ENCODE results near the gene COA8. TPM values are rescaled to one million over a fixed set of nuclear protein-coding genes. Genes with fewer than 3 reads are reported as not detected.
A peak's percentile ranks its signal among the peaks of the same experiment; 100 is the strongest.
"Not testable (repeated sequence)": the region's sequence is repeated elsewhere in the genome, so short reads cannot be mapped to it uniquely, and the experiment has no call there.

Gene COA8
- polyA plus RNA-seq, 12 donors = 35.9 to 76.5 (median 53.0) TPM; not detected in 1

DNA sequence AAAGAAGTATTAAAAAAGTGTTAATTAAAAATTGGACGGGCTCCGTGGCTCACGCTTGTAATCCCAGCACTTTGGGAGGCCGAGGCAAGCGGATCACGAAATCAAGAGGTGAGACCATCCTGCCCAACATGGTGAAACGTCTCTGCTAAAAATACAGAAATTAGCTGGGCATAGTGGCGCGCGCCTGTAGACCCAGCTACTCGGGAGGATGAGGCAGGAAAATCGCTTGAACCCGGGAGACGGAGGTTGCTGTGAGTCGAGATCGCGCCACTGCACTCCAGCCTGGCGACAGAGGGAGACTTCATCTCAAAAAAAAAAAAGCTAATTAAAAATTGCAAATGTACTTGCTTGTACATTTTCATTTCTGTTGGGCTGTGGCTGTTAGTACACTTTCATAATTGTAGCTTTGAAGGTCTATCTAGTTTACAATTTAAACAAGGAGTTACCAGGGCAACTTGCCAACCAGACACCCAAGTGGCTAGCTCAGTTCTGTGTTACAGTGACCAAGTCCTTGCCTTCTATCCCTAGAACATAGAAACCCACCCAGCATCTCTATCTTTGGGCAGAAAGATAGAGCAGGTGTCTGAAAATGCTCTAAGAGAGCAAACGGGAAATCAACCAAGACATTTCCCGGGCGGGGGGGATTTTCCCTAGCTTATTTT, 1.2 kb downstream of the COA8 start:
- DNase-seq = no peak

DNA sequence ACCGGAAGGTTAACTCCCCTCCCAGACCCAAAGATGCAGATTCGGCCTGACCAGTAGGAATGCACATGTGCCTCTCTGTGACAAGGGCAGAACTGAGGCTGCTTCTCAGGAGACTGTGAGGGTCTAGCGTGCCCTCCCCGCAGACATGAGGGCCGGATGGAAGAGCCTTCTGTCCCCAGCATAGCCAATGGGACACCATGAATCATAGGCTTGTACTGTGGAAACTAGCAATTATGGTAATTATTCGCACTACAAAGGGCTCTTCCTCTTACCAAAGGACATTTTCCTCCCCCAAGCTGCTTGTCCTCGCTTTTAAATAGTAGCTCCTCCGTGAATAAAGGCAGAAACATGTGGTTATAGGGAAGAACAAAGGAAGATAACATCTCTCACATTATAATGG, 6.2 kb downstream of the COA8 start:
- DNase-seq = no peak

DNA sequence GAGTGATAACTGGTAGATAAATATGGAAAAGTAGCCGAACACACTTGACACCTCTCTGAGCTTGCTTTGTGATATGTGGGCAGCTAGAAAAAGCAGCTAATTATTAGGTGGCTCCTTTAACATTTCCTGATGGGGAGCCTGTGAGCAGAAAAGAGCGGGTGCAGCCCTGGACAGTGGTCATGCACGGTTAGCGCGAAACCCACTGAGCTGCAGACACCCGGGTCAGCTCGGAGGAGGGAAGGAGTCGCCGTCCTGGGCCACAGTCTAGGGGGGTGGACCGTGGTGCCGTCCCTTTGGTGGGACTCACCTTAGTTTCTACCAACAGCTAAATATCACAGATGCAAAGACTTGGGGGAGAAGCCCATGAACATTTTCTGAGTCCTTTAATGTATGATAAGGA, 6.6 kb downstream of the COA8 start:
- no peak for DNase-seq

DNA sequence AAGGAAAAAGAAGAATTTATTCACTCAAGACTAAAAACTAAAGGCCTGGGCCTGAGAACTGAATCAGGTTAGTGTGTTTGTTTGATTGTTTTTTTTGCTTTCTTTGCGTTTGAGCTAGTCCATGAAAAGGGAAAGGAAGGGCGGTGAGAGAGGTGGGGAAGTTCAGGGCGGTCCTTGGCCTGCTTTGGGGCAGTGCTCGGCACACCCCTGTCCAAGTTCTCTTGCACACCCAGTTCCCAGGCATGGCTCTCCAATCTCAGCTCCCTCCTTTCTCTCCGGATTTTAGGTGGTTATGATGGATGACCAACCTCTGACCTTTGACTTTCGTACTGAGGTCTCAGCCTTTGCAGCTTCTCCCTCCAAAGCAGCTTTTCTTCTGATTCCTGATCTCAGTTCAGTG, 11.3 kb downstream of the COA8 start:
- DNase-seq = no peak

DNA sequence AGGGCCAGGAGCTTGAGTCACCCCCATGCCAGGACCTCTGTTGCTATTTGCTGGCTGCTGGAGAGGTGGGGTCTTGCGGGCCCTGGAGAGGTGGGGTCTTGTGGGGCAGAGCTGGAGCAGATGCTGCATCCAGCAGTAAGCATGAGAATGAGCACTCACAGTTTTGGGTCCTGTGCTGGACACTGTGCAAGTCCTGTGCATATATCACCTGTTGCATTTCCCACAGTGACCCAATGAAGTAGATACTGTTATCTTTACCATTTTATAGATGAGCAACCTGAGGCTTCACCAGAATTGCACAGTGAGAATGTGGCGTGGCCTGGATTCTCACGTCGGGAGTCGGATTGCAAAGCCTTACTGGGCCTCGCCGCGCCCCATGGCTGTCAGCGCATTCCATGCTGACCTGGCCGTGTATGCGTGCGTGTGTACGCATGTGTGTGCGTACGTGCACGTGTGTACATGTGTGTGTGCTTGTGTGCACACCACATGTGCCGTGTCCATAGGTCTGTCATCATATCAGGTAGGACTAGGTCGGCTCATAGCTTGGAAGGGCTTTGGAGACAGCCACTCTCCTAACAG, 12.0 kb downstream of the COA8 start:
- no peak for DNase-seq

DNA sequence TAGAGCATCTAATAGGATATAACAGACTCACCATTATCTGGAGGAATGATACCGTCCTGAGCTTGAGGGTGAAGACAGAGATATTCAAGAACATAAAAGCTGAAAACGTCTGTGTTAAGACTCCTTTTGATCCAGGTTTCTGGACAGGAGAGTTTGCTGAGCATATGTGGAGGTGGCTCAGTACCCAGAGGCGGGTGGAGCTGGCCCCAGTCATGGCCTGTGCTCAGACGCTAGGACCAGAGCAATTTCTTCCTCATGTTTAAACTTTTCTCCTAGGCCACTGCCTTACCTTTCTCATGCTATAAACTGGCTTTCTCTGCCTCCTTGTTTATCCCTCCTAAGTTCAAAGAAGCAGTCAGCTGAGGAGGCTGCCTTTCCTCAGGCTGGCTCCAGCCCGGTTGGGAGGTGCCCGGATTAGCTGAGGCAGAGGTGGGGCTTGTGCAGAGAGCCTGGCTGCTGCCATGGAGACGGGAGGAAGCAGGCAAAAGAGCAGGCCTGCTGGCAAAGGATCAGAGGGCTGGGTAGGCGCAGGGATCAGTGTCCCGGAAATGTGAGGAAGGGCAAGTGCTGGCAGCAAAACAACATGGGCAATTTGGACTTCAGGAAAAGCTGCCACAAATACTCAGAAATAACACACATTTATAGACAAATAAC, 13.7 kb downstream of the COA8 start:
- DNase-seq = peak; percentile 57

DNA sequence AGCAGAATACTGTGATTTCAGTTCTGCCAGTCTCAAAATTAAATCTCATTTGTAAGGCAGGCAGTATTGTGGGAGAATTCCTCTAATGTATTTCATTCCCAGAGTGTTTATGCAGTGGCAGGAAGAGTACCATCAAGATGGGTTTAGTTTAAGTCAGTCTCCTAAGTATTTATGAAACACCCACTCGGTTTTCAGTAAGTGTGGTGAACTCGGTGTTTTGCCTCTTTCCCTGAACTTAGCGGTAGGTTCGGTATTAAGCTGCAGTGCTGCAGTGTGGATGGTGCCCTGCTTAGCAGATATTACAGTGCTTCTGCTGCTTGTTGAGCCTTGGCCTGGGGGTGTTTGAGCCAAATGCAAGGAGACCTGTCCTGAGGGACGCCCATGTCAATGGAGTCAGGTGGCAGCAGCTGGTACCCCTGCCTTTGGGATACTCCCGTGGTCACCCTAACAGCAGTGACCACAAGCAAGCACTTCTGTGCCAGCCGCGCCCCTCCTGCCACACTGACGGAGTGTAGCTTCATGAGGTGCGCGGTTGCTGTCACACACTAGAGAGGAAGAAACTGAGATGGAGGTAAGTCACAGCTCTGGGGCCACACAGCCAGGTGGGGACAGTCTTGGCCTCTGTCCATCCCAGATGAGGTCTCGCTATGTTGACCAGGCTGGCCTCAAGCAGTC, 15.8 kb downstream of the COA8 start:
- DNase-seq = no peak

DNA sequence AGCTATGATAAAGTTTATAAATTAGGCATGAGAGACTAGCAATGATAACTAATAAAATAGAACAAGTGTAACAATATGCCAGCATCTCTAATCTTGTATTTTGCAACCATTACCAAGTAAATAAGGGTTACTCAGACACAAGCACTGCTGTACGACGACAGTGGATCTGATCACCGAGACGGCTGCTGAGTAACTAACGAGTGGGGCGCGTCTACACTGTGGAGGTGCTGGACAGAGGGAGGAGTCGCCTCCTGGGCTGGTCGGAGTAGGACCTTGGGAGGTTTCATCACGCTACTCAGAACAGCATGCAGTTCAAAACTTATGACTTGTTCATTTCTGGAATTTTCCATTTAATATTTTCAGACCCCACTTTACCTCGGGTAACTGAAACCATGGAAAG, 18.4 kb downstream of the COA8 start:
- DNase-seq = no peak

DNA sequence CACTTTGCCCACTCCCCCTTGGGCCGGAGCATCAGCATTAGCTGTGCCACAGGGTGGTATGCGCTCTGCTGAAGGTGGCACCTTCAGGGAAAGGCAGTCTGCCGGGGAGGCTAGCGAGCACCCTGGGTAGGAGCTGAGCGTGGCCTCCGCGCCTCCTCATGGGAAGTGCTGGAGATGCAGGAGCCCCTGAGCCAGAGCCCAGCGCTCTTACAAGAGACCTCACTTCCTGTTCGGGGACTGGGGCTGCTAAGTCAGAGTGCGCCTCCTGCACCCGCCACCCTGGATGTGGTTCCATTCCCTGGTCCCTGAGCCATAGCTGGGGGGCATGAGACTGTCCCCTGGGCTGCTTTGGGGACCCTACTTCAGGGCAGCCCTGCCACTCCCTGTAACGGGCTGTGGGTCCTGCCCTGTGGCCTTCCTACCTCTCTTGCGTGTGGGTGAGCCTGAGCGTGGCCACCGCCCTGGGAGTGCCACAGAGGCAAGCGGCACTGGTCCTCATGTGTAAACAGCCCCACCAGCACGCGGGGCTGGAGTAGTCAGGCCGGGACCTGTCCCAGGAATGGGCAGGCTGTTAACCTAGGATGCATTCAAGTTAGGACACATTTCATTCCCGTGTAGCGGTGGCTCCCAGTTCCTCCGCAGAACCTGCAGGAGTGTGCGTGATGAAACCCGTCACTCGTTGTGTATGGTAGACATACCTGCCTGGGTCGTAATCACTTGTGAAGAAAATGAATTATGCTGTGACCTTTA, 19.4 kb downstream of the COA8 start:
- no peak for DNase-seq

DNA sequence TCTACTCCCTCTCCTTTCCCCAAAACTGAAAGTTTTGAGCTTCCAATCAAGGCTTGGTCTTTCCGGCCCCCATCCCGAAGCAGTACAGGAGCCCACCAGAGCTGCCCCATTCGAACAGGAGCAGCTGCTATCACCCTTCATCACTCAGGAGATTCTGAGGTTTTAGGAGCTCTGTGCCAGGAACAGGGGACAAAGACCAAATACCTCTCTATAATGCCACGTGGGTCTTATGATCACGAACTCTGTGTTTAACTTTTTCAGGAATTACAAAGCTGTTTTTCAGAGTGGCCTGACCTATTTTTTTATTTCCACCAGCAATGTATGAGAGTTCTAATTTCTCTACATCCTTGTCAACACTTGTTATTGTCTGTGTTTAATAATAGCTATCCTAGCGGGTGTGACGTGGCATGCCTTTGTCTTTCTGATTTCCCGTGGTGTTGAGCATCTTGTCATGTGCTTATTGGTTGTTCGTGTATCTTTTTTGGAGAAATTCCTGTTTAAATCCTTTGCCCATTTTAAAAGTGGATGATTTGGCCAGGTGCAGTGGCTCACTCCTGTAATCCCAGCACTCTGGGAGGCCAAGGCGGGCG, 21.7 kb downstream of the COA8 start:
- DNase-seq = no peak

DNA sequence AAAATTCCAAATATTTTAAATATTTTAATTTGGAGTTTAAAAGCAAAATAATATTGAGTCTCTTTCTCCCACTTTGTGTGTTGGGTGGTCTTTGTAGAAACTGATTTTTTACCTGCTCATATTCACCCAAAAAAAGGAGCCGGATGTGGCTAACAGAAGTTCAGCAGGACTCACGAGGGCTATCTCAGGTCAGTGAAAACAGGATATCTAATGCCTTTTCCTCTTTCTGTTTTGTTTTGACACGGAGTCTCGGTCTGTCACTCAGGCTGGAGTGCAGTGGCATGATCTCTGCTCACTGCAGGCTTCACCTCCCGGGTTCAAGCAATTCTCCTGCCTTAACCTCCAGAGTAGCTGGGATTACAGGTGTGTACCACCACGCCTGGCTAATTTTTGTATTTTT, 30.8 kb downstream of the COA8 start:
- no peak for DNase-seq

DNA sequence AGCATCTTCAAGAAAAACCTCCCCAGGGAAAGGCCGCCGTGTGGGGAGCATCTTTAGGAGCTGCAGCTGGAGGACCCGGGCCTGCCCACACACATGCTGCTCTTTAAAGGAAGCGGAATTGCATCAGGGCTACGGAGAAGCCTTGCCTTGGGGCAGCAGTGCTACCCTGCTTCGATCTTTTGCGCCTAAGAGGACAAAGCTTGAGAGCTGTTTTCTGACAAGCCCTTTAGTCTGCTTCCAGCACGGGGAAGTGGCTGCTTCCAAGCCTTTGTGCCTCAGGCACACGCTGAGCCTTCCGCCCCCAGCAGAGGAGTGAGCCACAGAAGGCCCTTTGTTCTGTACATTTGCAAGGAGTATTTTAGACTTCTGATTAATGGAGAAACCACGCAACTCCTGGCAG, 31.5 kb downstream of the COA8 start:
- no peak for DNase-seq

DNA sequence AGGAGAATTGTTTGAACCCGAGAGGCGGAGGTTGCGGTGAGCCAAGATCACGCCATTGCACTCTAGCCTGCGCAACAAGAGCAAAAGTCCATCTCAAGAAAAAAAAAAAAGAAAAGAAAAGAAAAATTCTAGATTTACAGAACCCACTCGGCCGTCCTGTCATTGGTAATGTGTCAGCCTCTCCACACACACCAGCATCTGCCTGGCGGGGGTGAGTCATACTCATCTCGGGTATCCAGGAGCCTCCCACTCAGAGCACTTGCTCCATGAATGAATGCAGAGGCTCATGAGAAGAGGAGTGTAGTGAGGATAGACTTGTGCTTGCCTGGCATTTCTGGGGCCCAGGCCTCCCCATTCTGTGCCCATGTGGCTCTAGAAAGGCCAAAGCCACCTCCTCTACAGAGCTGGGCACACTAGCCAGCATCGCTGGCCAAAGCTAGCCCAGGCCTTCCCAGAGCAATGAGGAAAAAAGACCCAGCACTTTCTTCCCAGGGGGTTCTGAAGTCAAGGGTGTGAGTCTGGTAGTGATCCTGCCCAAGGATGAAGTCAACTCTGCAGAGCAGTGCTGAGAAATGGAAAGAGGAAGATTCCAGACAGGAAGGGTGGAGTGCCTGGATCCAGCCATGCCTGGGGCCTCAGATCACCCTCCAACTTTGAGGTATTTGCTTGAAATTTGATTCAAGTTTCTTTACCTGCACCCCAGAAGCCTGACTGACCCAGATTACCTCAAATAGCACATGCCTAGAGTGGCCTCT, 35.0 kb downstream of the COA8 start:
- peak; percentile 21 for DNase-seq

DNA sequence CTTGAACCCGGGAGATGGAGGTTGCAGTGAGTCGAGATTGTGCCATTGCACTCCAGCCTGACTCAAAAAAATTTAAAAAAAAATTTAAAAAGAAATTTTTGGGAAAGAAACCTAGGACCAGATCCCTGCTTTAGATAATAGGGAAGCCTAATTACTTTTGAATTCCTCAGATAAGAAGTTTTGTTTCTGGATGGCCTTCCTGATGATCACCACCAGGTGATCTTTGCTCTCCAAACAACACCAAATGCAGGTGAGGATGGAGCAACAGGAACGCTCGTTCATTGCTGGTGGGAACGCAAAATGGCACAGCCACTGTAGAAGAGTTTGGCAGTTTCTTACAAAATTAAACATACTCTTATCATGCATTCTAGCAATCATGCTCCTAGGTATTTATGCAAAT, 37.7 kb downstream of the COA8 start:
- no peak for DNase-seq

DNA sequence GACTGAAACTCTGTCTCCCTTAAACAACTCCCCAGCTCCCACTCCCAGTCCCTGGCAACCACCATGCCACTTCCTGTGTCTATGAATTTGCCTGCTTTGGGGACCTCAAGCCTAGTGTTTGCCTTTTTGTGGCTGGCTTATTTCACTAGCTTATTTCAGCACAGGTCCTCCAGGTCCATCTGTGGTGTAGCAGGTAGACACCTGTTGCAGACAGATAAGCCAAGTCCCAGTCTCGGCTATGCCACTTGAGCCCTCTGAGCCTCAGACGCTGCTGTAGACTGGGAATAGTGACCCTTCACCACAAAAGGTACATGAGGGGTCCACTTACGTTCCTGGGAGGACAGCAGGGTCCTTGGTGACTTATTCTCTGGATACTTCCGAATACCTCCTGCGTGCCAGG, 41.9 kb downstream of the COA8 start:
- DNase-seq = no peak

DNA sequence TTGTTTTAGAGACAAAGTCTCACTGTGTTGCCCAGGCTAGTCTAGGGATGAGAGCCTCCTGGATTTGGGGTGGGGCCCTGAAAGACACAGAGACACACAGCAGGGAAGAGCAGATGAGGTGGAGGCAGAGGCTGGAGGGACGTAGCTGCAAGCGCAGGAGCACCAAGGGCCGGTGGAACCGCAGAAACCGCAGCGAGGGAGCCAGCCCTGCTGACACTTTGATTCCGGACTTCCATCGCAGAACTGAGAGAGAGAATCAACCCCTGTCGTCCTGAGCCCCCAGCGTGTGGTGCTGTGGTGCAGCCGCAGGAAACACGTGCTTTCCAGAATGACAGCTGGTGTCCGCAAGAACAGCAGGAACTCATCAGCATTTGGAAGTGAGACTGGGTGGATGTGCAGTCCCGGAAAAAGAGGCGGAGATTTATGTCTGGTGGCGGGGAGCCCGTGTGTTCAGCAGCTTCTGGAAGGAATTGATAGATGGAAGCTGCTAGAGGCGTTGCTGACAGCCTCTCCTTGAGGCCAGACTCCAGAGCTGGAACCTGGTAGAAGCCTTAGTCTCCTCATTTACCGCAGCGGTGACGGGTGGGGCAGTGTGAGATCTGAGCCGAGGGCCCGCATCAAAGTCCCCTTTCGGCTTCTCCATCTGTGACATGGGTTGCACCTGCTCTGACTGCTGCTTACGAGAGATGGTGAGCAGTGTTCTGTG, 44.4 kb downstream of the COA8 start:
- DNase-seq = peak; percentile 96

DNA sequence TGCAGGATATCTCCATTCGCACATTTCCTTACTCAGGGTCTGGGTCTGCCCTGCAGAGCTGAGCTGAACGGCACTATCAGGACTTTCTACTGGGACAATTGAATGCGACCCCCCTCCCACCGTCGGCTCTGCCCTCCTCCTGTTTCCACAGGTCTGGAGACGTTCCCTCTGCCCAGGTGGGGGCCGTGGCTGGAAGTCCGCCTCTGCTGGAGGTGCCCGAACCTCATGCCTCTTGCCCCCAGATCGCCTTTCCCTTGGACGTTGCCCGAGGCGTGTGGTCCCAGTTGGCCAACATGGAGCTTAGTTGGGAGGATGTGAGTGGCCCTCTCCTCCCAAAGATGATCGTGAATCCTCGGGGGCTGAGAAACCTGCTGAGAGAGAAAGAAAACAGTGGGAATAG, 45.1 kb downstream of the COA8 start:
- DNase-seq = no peak

DNA sequence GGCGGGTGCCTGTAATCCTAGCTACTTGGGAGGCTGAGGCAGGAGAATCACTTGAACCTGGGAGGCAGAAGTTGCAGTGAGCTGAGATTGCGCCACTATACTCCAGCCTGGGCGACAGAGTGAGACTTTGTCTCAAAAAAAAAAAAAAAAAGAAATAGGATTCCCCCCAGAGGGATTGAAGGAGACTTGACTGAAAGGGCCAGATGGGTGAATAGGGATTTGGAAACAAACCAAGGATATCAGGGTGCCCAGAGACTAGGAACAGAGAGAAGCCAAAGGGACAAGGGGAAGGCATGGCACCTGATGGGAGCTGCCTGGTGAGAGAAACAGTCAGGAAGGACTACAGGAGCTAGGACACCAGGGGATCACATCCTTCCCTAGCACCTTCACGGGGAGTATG, 46.3 kb downstream of the COA8 start:
- not testable (repeated sequence) for DNase-seq

DNA sequence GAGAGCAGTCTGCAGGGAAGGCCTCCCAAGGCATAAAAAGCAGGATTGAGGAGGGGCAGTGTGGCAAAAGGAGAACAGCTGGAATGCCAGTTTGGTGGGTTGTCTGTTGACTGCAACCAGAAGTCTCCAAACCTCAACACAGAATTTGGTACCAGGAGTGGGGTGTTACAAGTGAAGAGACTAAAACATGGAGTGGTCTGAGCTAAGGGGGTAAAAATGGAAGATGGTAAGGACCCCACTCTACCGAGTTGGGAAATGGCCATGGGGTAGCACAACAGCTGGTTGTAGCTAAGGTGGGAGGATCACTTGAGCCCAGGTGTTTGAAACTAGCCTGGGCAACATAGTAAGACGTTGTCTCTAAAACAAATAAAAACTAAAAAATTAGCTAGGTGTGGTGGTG, 48.5 kb downstream of the COA8 start:
- no peak for DNase-seq

DNA sequence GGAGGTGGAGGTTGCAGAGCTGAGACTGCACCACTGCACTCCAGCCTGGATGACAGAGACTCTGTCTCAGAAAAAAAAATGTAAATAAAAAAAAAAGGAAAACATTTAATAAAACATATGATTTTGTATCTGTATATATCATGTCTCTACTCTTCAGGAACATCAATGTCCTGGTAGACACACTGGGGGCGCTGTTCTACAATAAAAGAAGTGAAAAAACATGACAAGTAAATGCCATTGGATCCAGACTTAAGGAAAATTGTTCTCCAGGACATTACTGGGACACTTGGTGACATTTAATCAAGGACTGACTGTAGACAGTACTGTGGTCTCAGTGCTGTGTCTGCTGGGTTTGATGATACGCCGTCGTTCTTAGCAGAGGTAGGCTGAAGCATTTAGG, 50.8 kb downstream of the COA8 start:
- DNase-seq = no peak
